H9 (cell line): ENCODE data around the gene CDH18. TPM values are rescaled to one million over a fixed set of nuclear protein-coding genes. Genes with fewer than 3 reads are reported as not detected.

Source experiments
- DNase-seq: peaks from one replicate; pipeline ENCODE4 v3.0.0-alpha.2; 2017
- H2AFZ ChIP-seq: one replicate; pipeline ENCODE4 v1.6.1; 2013; ENCODE audit warnings: mild to moderate bottlenecking, low read length, control low read depth, moderate library complexity
- H2AK5ac ChIP-seq: 2 replicates; pipeline ENCODE4 v1.6.1; 2013; ENCODE audit warnings: low read length, control low read depth, mixed read lengths; ENCODE audit not compliant: insufficient read length
- H2BK120ac ChIP-seq: one replicate; pipeline ENCODE4 v1.6.1; 2013; ENCODE audit warnings: low read depth, mild to moderate bottlenecking, low read length, control low read depth, inconsistent platforms; ENCODE audit not compliant: poor library complexity, severe bottlenecking
- H2BK12ac ChIP-seq: 2 replicates; pipeline ENCODE4 v1.6.1; 2013; ENCODE audit warnings: low read length, control low read depth, mixed read lengths, low read depth; ENCODE audit not compliant: insufficient read length
- H2BK15ac ChIP-seq: 2 replicates; pipeline ENCODE4 v1.6.1; 2013; ENCODE audit warnings: low read depth, low read length, control low read depth
- H2BK20ac ChIP-seq: one replicate; pipeline ENCODE4 v1.6.1; 2013; ENCODE audit warnings: low read depth, mild to moderate bottlenecking, low read length, control low read depth, inconsistent platforms; ENCODE audit not compliant: poor library complexity, severe bottlenecking
- H2BK5ac ChIP-seq: 2 replicates; pipeline ENCODE4 v1.6.1; 2013; ENCODE audit warnings: low read length, control low read depth, mixed read lengths; ENCODE audit not compliant: insufficient read length
- H3K14ac ChIP-seq: 2 replicates; pipeline ENCODE4 v1.6.1; 2013; ENCODE audit warnings: low read length, control low read depth; ENCODE audit not compliant: insufficient read depth
- H3K18ac ChIP-seq: 2 replicates; pipeline ENCODE4 v1.6.1; 2013; ENCODE audit warnings: low read depth, mild to moderate bottlenecking, mixed read lengths, low read length, control low read depth; ENCODE audit not compliant: insufficient read length
- H3K23ac ChIP-seq: 2 replicates; pipeline ENCODE4 v1.6.1; 2013; ENCODE audit warnings: low read length, control low read depth, mixed read lengths, low read depth; ENCODE audit not compliant: insufficient read length
- H3K23me2 ChIP-seq: 2 replicates; pipeline ENCODE4 v1.6.1; 2013; ENCODE audit warnings: low read depth, mild to moderate bottlenecking, mixed read lengths, low read length, control low read depth; ENCODE audit not compliant: insufficient read length, poor library complexity, severe bottlenecking
- H3K27ac ChIP-seq: 2 replicates; pipeline ENCODE4 v1.5.1; 2013; ENCODE audit warnings: low read length, control low read depth, mixed read lengths, low read depth; ENCODE audit not compliant: insufficient read length
- H3K27me3 ChIP-seq: 2 replicates; pipeline ENCODE4 v1.6.1; 2013; ENCODE audit warnings: low read length, control low read depth, inconsistent platforms; ENCODE audit not compliant: insufficient read depth
- H3K4ac ChIP-seq: 2 replicates; pipeline ENCODE4 v1.6.1; 2013; ENCODE audit warnings: low read depth, mild to moderate bottlenecking, control low read depth, inconsistent platforms, low read length, moderate library complexity
- H3K4me1 ChIP-seq: 2 replicates; pipeline ENCODE4 v1.6.1; 2013; ENCODE audit warnings: low read length, control low read depth, inconsistent platforms; ENCODE audit not compliant: insufficient read depth
- H3K4me2 ChIP-seq: 2 replicates; pipeline ENCODE4 v1.6.1; 2013; ENCODE audit warnings: low read length, control low read depth, mixed read lengths; ENCODE audit not compliant: insufficient read length, insufficient read depth
- H3K56ac ChIP-seq: 2 replicates; pipeline ENCODE4 v1.6.1; 2013; ENCODE audit warnings: low read depth, mild to moderate bottlenecking, mixed read lengths, low read length, control low read depth; ENCODE audit not compliant: insufficient read length
- H3K79me1 ChIP-seq: 2 replicates; pipeline ENCODE4 v1.6.1; 2013; ENCODE audit warnings: low read depth, mild to moderate bottlenecking, moderate library complexity, low read length, control low read depth, inconsistent platforms; ENCODE audit not compliant: insufficient read depth, poor library complexity, severe bottlenecking
- H3K79me2 ChIP-seq: 2 replicates; pipeline ENCODE4 v1.6.1; 2013; ENCODE audit warnings: low read length, control low read depth, inconsistent platforms; ENCODE audit not compliant: insufficient read depth
- H3K9ac ChIP-seq: 2 replicates; pipeline ENCODE4 v1.6.1; 2013; ENCODE audit warnings: low read length, control low read depth, mixed read lengths; ENCODE audit not compliant: insufficient read length; ENCODE audit errors: extremely low read depth
- H3K9me3 ChIP-seq: one replicate; pipeline ENCODE4 v1.6.1; 2013; ENCODE audit warnings: low read depth, low read length, inconsistent platforms; ENCODE audit not compliant: control insufficient read depth
- H3T11ph ChIP-seq: one replicate; pipeline ENCODE4 v1.6.1; 2013; ENCODE audit warnings: mild to moderate bottlenecking, low read length, control low read depth, inconsistent platforms
- H4K20me1 ChIP-seq: one replicate; pipeline ENCODE4 v1.6.1; 2013; ENCODE audit not compliant: control insufficient read depth, insufficient read length, insufficient read depth
- H4K5ac ChIP-seq: 2 replicates; pipeline ENCODE4 v1.6.1; 2013; ENCODE audit warnings: low read depth, mild to moderate bottlenecking, mixed read lengths, low read length, control low read depth; ENCODE audit not compliant: insufficient read length
- H4K8ac ChIP-seq: replicated peaks from 2 replicates; pipeline ENCODE4 v1.6.1; 2013; ENCODE audit warnings: low read length, control low read depth, mixed read lengths, low read depth; ENCODE audit not compliant: insufficient read length
- H4K91ac ChIP-seq: 2 replicates; pipeline ENCODE4 v1.6.1; 2013; ENCODE audit warnings: low read depth, mild to moderate bottlenecking, moderate library complexity, mixed read lengths, low read length, control low read depth; ENCODE audit not compliant: insufficient read length
- H3K27ac Mint-ChIP-seq, 3 experiments: 2 replicates in 2 of 3; 3 replicates in 1 of 3; pipeline ENCODE4 v1.8.0; 2020 to 2021; ENCODE audit warnings: mixed read lengths in 3 of 3, mild to moderate bottlenecking in 1 of 3, moderate library complexity in 1 of 3
- H3K27me3 Mint-ChIP-seq: 2 replicates; pipeline ENCODE4 v1.8.0; 2021; ENCODE audit warnings: low read depth, mild to moderate bottlenecking, moderate library complexity, mixed read lengths
- H3K36me3 Mint-ChIP-seq, 3 experiments: 2 replicates in 2 of 3; 3 replicates in 1 of 3; pipeline ENCODE4 v1.8.0; 2020 to 2021; ENCODE audit warnings: low read depth in 3 of 3, mixed read lengths in 3 of 3; ENCODE audit not compliant: insufficient read depth in 1 of 3
- H3K4me1 Mint-ChIP-seq, 2 experiments: 2 replicates each; pipeline ENCODE4 v1.8.0; 2020; ENCODE audit warnings: mixed read lengths in 2 of 2
- H3K4me3 Mint-ChIP-seq, 2 experiments: 2 replicates in 1 of 2; 3 replicates in 1 of 2; pipeline ENCODE4 v1.8.0; 2020 to 2021; ENCODE audit warnings: mild to moderate bottlenecking in 2 of 2, mixed read lengths in 2 of 2, moderate library complexity in 1 of 2
- H3K9me3 Mint-ChIP-seq, 2 experiments: 2 replicates in 1 of 2; 3 replicates in 1 of 2; pipeline ENCODE4 v1.8.0; 2020; ENCODE audit warnings: mild to moderate bottlenecking in 2 of 2, mixed read lengths in 2 of 2, moderate library complexity in 1 of 2
- WGBS: extraction: QIAGEN DNeasy Blood & Tissue Kit; methylation state at CpG from one replicate; pipeline ENCODE4 v1.1.7; 2013; ENCODE audit warnings: missing lambda C conversion rate, low lambda C conversion rate, mixed read lengths; ENCODE audit not compliant: insufficient read length; ENCODE audit errors: extremely low coverage; 5-methylcytosine and 5-hydroxymethylcytosine counted together
- total RNA-seq: library from RNA; stranded (reverse); gene quantifications from 2 replicates; pipeline ENCODE4 v1.2.1, GENCODE V29; 2021
- TF ChIP-seq, protein P1 (sequence below): fragments of 200-600 bp; sonication (generic); conservative IDR thresholded peaks from 3 replicates; pipeline ENCODE4 v1.8.0; 2021; ENCODE audit warnings: antibody characterized with exemption, mild to moderate bottlenecking

The CDH18 gene
- total RNA-seq, 1 experiment from 2014 or later = not detected

DNA sequence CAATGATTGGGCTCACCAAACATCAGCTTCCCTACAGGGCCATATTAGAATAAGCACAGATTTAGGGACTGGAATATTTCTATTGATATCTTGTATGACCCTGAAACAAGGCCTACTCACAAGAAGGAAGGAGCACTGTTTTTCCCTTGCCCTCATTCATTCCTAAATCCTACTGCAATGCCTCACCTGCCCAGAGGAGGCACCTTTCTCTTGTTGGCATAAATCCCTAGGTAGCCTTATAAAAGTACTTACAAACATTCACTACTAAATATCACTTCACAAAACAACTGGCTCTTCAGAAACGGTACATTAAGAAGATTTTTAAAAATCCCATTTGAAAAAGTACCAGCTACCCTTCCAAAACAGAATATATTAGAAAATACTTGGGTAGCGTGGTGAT, 449.4 kb downstream of the CDH18 start:
- H3K27ac Mint-ChIP-seq = no peak overlapping the region
- H3K9me3 ChIP-seq = no peaks in the 10 kb centered on the region
- no peak overlapping the region for H3K4me2 ChIP-seq
- no peak overlapping the region for H2AK5ac ChIP-seq
- H3K36me3 Mint-ChIP-seq = peaks cover 0 to 9% (median 2%) of the 10 kb centered on the region in 3 experiments; a peak in 3 of 7 replicates
- TF ChIP-seq, protein P1, sequence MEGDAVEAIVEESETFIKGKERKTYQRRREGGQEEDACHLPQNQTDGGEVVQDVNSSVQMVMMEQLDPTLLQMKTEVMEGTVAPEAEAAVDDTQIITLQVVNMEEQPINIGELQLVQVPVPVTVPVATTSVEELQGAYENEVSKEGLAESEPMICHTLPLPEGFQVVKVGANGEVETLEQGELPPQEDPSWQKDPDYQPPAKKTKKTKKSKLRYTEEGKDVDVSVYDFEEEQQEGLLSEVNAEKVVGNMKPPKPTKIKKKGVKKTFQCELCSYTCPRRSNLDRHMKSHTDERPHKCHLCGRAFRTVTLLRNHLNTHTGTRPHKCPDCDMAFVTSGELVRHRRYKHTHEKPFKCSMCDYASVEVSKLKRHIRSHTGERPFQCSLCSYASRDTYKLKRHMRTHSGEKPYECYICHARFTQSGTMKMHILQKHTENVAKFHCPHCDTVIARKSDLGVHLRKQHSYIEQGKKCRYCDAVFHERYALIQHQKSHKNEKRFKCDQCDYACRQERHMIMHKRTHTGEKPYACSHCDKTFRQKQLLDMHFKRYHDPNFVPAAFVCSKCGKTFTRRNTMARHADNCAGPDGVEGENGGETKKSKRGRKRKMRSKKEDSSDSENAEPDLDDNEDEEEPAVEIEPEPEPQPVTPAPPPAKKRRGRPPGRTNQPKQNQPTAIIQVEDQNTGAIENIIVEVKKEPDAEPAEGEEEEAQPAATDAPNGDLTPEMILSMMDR = peak; percentile 57
- no peak overlapping the region for H3K23ac ChIP-seq
- no peak overlapping the region for H2BK20ac ChIP-seq
- H3K79me1 ChIP-seq = no peaks in the 10 kb centered on the region
- H4K8ac ChIP-seq = no peak overlapping the region
- no peaks in the 10 kb centered on the region for H3K23me2 ChIP-seq
- no peak overlapping the region for H3K4me3 Mint-ChIP-seq
- no peak overlapping the region for H3K9ac ChIP-seq
- no peaks in the 10 kb centered on the region for H3K27me3 Mint-ChIP-seq
- no peak overlapping the region for H2BK120ac ChIP-seq
- H3K79me2 ChIP-seq = no peaks in the 10 kb centered on the region
- H3K27ac ChIP-seq = no peak overlapping the region
- no peak overlapping the region for H3T11ph ChIP-seq
- no CpG with 5 or more reads among the region's 2 CpGs for WGBS
- H3K4ac ChIP-seq = no peak overlapping the region
- no peak overlapping the region for H2BK12ac ChIP-seq
- H4K91ac ChIP-seq = no peak overlapping the region
- no peak for DNase-seq
- no peak overlapping the region for H3K56ac ChIP-seq
- no peaks in the 10 kb centered on the region for H3K4me1 ChIP-seq
- H2BK5ac ChIP-seq = no peak overlapping the region
- H4K20me1 ChIP-seq = no peaks in the 10 kb centered on the region
- no peaks in the 10 kb centered on the region for H3K4me1 Mint-ChIP-seq
- H3K14ac ChIP-seq = no peak overlapping the region
- no peak overlapping the region for H2AFZ ChIP-seq
- H2BK15ac ChIP-seq = no peak overlapping the region
- H3K18ac ChIP-seq = no peak overlapping the region
- no peak overlapping the region for H4K5ac ChIP-seq
- no peaks in the 10 kb centered on the region for H3K27me3 ChIP-seq
- H3K9me3 Mint-ChIP-seq = no peaks in the 10 kb centered on the region; a peak in 2 of 5 replicates
